Erythroblast (primary cell): ENCODE data around the gene SPPL2B.

Source experiments
- GATA1 ChIP-seq: IDR thresholded peaks from 2 replicates; pipeline ENCODE4 v1.6.1; 2011; ENCODE audit warnings: low read depth, mild to moderate bottlenecking, control low read depth, low read length, moderate library complexity
- POLR2A ChIP-seq: IDR thresholded peaks from 2 replicates; pipeline ENCODE4 v1.6.1; 2011; ENCODE audit warnings: mild to moderate bottlenecking, low read length

DNA sequence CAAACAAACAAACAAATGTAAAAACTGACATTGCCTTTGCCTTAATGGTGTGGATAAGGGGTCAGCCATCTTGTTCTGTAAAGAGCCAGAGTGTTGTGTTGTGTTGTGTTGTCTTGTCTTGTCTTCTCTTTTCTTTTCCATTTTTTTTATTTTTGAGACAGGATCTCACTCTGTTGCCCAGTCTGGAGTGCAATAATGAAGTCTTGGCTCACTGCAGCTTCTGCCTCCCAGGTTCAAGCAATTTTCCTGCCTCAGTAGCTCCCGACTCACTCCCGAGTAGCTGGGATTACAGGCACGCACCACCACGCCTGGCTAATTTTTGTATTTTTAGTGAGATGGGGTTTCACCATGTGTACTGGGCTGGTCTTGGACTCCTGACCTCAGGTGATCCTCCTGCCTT, 71.1 kb downstream of the SPPL2B start:
- TF ChIP-seq POLR2A (no peak), GATA1 (no peak)
